Measurements from ENCODE around the gene WFDC13. TPM values are rescaled to one million over a fixed set of nuclear protein-coding genes. Genes with fewer than 3 reads are reported as not detected.
"Not testable (repeated sequence)": the region's sequence is repeated elsewhere in the genome, so short reads cannot be mapped to it uniquely, and the experiment has no call there.

WFDC13 gene
- total RNA-seq, 1 donor from 2014 or later, result not detected

GRCh38 chr20:45695496-45695895, 6.3 kb upstream of the WFDC13 start:
- H3K36me3 ChIP-seq, result no peaks in the 10 kb centered on the region
- intact Hi-C loops (cut with DNase I), result no loop called here
- no peaks in the 10 kb centered on the region for H3K9me3 ChIP-seq
- no peak overlapping the region for H3K27ac ChIP-seq
- no peaks in the 10 kb centered on the region for H3K4me1 ChIP-seq
- H3K27me3 ChIP-seq, result no peaks in the 10 kb centered on the region
- H3K4me3 ChIP-seq, result no peak overlapping the region
- TF ChIP-seq, protein P1, sequence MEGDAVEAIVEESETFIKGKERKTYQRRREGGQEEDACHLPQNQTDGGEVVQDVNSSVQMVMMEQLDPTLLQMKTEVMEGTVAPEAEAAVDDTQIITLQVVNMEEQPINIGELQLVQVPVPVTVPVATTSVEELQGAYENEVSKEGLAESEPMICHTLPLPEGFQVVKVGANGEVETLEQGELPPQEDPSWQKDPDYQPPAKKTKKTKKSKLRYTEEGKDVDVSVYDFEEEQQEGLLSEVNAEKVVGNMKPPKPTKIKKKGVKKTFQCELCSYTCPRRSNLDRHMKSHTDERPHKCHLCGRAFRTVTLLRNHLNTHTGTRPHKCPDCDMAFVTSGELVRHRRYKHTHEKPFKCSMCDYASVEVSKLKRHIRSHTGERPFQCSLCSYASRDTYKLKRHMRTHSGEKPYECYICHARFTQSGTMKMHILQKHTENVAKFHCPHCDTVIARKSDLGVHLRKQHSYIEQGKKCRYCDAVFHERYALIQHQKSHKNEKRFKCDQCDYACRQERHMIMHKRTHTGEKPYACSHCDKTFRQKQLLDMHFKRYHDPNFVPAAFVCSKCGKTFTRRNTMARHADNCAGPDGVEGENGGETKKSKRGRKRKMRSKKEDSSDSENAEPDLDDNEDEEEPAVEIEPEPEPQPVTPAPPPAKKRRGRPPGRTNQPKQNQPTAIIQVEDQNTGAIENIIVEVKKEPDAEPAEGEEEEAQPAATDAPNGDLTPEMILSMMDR (IDR thresholded peaks at IDR 0.05), result no peak
- ATAC-seq (no peak), DNase-seq (no peak)

- Histone ChIP-seq H3K36me3 (no peaks in the 10 kb centered on the region), H3K4me3 (no peak overlapping the region), H3K27me3 (no peaks in the 10 kb centered on the region), H3K9me3 (no peaks in the 10 kb centered on the region), H3K4me1 (peaks cover 3% of the 10 kb centered on the region), H3K27ac (no peak overlapping the region)
- DNase-seq, result no peak
- ATAC-seq, result no peak
- intact Hi-C loops (cut with DNase I), result no loop called here
- TF ChIP-seq, protein P1 (IDR thresholded peaks at IDR 0.05), result no peak
These were observed 734 bp upstream of the WFDC13 start for GRCh38 chr20:45701104-45701503.

DNA sequence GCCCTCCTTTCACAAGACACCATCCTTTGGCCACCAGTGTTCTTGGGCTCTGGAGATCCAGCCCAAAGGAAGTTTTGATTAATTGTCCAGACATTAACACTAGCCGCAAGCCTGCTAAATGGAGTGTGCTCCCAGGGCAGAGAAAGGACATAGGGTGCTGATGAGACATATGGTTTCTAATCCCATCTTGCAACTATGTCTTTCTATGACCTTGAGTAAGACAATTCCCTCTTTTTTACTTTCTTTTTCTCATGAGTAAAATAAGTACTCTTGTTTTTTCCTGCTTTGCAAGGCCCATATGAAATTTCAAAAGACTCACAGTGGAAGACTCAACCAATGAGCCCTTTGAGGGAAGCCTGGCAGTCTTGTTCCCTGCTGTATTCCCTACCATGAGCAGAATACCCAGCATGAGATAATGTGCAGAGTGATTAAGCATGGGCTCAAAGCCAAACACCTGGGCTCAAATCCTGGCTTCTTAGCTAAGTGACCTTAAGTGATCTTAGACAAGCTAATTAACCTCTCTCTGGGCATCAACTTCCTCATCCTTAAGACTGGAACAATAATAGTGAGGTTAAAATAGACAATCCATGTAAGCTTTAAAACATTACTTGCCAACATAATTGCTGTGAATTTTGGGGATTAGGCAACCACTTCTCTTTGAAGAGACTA, 3.3 kb downstream of the WFDC13 start, which contains the start of gene WFDC10B:
TSS of gene WFDC10B (minus strand) at position 51 of the 669 bp plus-strand sequence. CDS start 19,027 bp downstream, outside the sequence.
- ATAC-seq (no peak), DNase-seq (no peak)
- Histone ChIP-seq H3K4me3 (no peak within 1 kb of the TSS), H3K4me1 (peaks cover 3% of the 10 kb centered on the region), H3K27me3 (no peaks in the 10 kb centered on the region), H3K27ac (no peak within 1 kb of the TSS), H3K9me3 (no peaks in the 10 kb centered on the region), H3K36me3 (no peaks in the 10 kb centered on the region)
- intact Hi-C loops (cut with DNase I), result no loop called here
- TF ChIP-seq, protein P1 (IDR thresholded peaks at IDR 0.05), result no peak

- H3K36me3 ChIP-seq; H3K9me3 ChIP-seq; DNase-seq; intact Hi-C loops (cut with DNase I); ATAC-seq; H3K4me1 ChIP-seq; H3K27ac ChIP-seq; H3K27me3 ChIP-seq; H3K4me3 ChIP-seq: not testable (repeated sequence)
These were observed 14.4 kb downstream of the WFDC13 start for GRCh38 chr20:45716141-45716688.

DNA sequence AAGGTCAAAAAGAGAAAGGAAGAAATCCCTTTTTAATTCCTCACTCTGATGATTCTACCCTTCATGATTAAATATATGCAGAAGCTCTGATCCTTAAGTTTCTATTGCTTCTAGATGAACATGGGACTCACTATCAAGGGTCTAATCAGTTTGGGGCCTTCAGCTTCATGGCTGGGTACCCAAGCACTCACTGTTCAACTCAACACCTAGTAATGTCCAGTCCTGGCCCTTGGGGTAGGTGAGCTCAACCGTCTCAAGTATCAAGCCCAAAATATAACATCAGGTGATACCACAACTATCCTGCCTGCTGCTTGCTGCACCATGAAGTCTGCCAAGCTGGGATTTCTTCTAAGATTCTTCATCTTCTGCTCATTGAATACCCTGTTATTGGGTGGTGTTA, 20.2 kb downstream of the WFDC13 start, which contains the start of gene SPINT4:
TSS of gene SPINT4 (plus strand) at position 301 of the 400 bp plus-strand sequence. CDS start at position 322, 21 bp downstream.
- H3K27ac ChIP-seq, result no peak within 1 kb of the TSS
- no peak within 1 kb of the TSS for H3K4me3 ChIP-seq
- intact Hi-C loops (cut with DNase I), result no loop called here
- no peaks in the 10 kb centered on the region for H3K9me3 ChIP-seq
- no peaks in the 10 kb centered on the region for H3K4me1 ChIP-seq
- H3K36me3 ChIP-seq, result no peaks in the 10 kb centered on the region
- DNase-seq, result no peak
- no peaks in the 10 kb centered on the region for H3K27me3 ChIP-seq
- no peak for ATAC-seq
- TF ChIP-seq, protein P1 (IDR thresholded peaks at IDR 0.05), result no peak

DNA sequence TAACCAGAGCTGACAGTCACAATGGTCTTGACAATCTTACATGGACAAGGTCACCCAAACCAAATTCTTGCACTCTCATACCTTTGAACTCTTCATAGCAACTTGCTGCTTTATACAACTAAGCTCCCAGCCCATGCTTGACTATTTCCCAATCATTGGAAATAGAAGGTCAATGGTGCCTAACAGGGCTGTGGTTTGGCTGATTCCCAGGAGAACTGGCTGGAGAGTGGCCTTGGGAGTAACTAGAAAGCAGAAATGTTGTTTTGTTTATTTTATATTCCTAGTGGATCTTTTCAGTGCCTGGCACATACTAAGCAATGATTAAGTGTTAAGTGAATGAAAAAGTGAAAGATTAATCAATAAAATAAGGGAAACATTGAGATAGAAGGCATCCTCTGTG, 23.3 kb downstream of the WFDC13 start:
- Histone ChIP-seq H3K27ac (no peak overlapping the region), H3K9me3 (no peaks in the 10 kb centered on the region), H3K4me3 (no peak overlapping the region), H3K27me3 (no peaks in the 10 kb centered on the region), H3K4me1 (no peaks in the 10 kb centered on the region), H3K36me3 (no peaks in the 10 kb centered on the region)
- TF ChIP-seq, protein P1 (IDR thresholded peaks at IDR 0.05), result no peak
- peak; percentile 54 for ATAC-seq
- intact Hi-C loops (cut with DNase I), result no loop called here
- no peak for DNase-seq

Measured in upper lobe of right lung (tissue), 1 donor.